Endothelial cell of umbilical vein (primary cell): ENCODE data around the gene RIMBP2. TPM values are rescaled to one million over a fixed set of nuclear protein-coding genes. Genes with fewer than 3 reads are reported as not detected.

Source experiments
- BruUV-seq: library from RNA; stranded (reverse); fragments of 400-500 nt; replicated peaks from 2 replicates; lab custom pipeline; 2021; lab: Mats Ljungman, UMichigan
- CTCF ChIA-PET: fragments of 300-600, 350-600 bp; sonication (Branson Sonifier 250); formaldehyde crosslinking; loops from one replicate; lab custom pipeline; 2021; ENCODE audit warnings: antibody characterized with exemption, inconsistent platforms; lab: Charles Lee
- POLR2A ChIA-PET: fragments of 300-600, 350-600 bp; sonication (Branson Sonifier 250); formaldehyde crosslinking; loops from one replicate; lab custom pipeline; 2021; ENCODE audit warnings: antibody characterized with exemption, inconsistent platforms; lab: Charles Lee
- DNase-seq: peaks from one replicate; pipeline ENCODE4 v3.0.0-alpha.2; 2011; ENCODE audit warnings: low read depth, low spot score
- FAIRE-seq: peaks from 2 replicates; lab custom pipeline; 2011; peaks lifted over from hg19 to GRCh38; lab: Jason Lieb, UNC
- H2AFZ ChIP-seq: 2 replicates; pipeline ENCODE4 v1.6.0; 2012; ENCODE audit warnings: low read depth, low read length, control low read depth, inconsistent platforms
- H3K27ac ChIP-seq: 2 replicates; pipeline ENCODE4 v1.5.1; 2011; ENCODE audit warnings: low read depth, mild to moderate bottlenecking, control low read depth, low read length, moderate library complexity; ENCODE audit not compliant: insufficient read depth
- H3K27me3 ChIP-seq, 2 experiments: 2 replicates each; pipeline versions ENCODE4 v1.6.0 to v1.6.1; 2011; ENCODE audit warnings: low read length in 2 of 2, mixed read lengths in 1 of 2; ENCODE audit not compliant: control insufficient read depth in 2 of 2, insufficient read depth in 2 of 2
- H3K36me3 ChIP-seq, 2 experiments: 2 replicates in 1 of 2; 3 replicates in 1 of 2; pipeline ENCODE4 v1.5.1; 2011; ENCODE audit warnings: low read length in 2 of 2, mild to moderate bottlenecking in 1 of 2, moderate library complexity in 1 of 2; ENCODE audit not compliant: control insufficient read depth in 2 of 2, insufficient read depth in 2 of 2; ENCODE audit errors: extremely low read depth in 1 of 2
- H3K4me1 ChIP-seq: 3 replicates; pipeline ENCODE4 v1.5.1; 2011; ENCODE audit warnings: mild to moderate bottlenecking, low read length; ENCODE audit not compliant: control insufficient read depth, insufficient read depth; ENCODE audit errors: extremely low read depth
- H3K4me2 ChIP-seq: 2 replicates; pipeline ENCODE4 v1.6.1; 2011; ENCODE audit warnings: low read length, control low read depth, mixed read lengths; ENCODE audit not compliant: insufficient read depth
- H3K4me3 ChIP-seq, 3 experiments: fragments of 200-600 bp in 1 of 3; sonication (generic), shearing (Covaris generic) in 1 of 3; replicated peaks in 1 of 3; 2 replicates each; pipeline ENCODE4 v1.5.1; 2011 to 2016; ENCODE audit warnings: control low read depth in 3 of 3, low read length in 3 of 3, mild to moderate bottlenecking in 2 of 3, inconsistent platforms in 1 of 3, low read depth in 1 of 3, moderate library complexity in 1 of 3; ENCODE audit not compliant: insufficient read depth in 1 of 3
- H3K79me2 ChIP-seq: 2 replicates; pipeline ENCODE4 v1.6.0; 2012; ENCODE audit warnings: low read length, inconsistent platforms; ENCODE audit not compliant: control insufficient read depth, insufficient read depth
- H3K9ac ChIP-seq: replicated peaks from 2 replicates; pipeline ENCODE3; 2011; ENCODE audit warnings: low read length, control low read depth; ENCODE audit not compliant: insufficient read depth; ENCODE audit errors: extremely low read depth
- H3K9me1 ChIP-seq: replicated peaks from 3 replicates; pipeline ENCODE4 v1.6.0; 2011; ENCODE audit warnings: mild to moderate bottlenecking, low read length; ENCODE audit not compliant: control insufficient read depth, insufficient read depth; ENCODE audit errors: extremely low read depth
- H3K9me3 ChIP-seq: replicated peaks from 2 replicates; pipeline ENCODE4 v1.5.1; 2012; ENCODE audit warnings: low read length, inconsistent platforms; ENCODE audit not compliant: control insufficient read depth, insufficient read depth
- H4K20me1 ChIP-seq: replicated peaks from 2 replicates; pipeline ENCODE3; 2011; ENCODE audit warnings: mild to moderate bottlenecking, low read length; ENCODE audit not compliant: control insufficient read depth, insufficient read depth; ENCODE audit errors: extremely low read depth
- CTCF ChIP-seq, 2 donors: IDR thresholded peaks; 1 replicate in 1 of 2; 2 replicates in 1 of 2; pipeline ENCODE4 v1.5.1; 2011; ENCODE audit warnings: low read length in 2 of 2, mild to moderate bottlenecking in 2 of 2, moderate library complexity in 2 of 2, control low read depth in 1 of 2, inconsistent platforms in 1 of 2, low read depth in 1 of 2; ENCODE audit not compliant: insufficient read depth in 1 of 2; ENCODE audit errors: extremely low read depth in 1 of 2
- EZH2 ChIP-seq: IDR thresholded peaks from 2 replicates; pipeline ENCODE4 v1.6.1; 2012; ENCODE audit warnings: borderline replicate concordance, low read depth, mild to moderate bottlenecking, moderate library complexity, low read length, inconsistent platforms; ENCODE audit not compliant: severe bottlenecking
- FOS ChIP-seq: IDR thresholded peaks from 2 replicates; pipeline ENCODE4 v1.6.1; 2011; ENCODE audit warnings: mild to moderate bottlenecking, low read length, moderate library complexity, borderline replicate concordance; ENCODE audit not compliant: insufficient read depth
- GATA2 ChIP-seq: IDR thresholded peaks from 2 replicates; pipeline ENCODE4 v1.7.0; 2011; ENCODE audit warnings: low read depth, mild to moderate bottlenecking, moderate library complexity, mixed read lengths, low read length; ENCODE audit not compliant: insufficient read length, insufficient read depth
- JUN ChIP-seq: IDR thresholded peaks from 2 replicates; pipeline ENCODE4 v1.6.1; 2011; ENCODE audit warnings: borderline replicate concordance, low read depth; ENCODE audit not compliant: insufficient read length, insufficient read depth
- MAX ChIP-seq: IDR thresholded peaks from 2 replicates; pipeline ENCODE4 v1.6.1; 2011; ENCODE audit not compliant: insufficient read depth, insufficient read length
- MYC ChIP-seq: IDR thresholded peaks from one replicate; pipeline ENCODE4 v1.6.1; 2011; ENCODE audit warnings: mild to moderate bottlenecking, low read depth, low read length
- POLR2A ChIP-seq: IDR thresholded peaks from 2 replicates; pipeline ENCODE4 v1.6.1; 2012; ENCODE audit warnings: low read depth, mild to moderate bottlenecking, control low read depth, low read length
- POLR2AphosphoS5 ChIP-seq: IDR thresholded peaks from 2 replicates; pipeline ENCODE4 v1.6.1; 2012; ENCODE audit warnings: low read depth, mild to moderate bottlenecking, control low read depth, low read length, moderate library complexity; ENCODE audit not compliant: insufficient read depth
- dilution Hi-C: fragments of 300-500 bp; cut with MboI; formaldehyde crosslinking; loops from one replicate; pipeline ENCODE4 v1.15.0; 2019; ENCODE audit warnings: low sequenced_read_pairs; ENCODE audit not compliant: extremely low pct_ligation_motif_present
- intact Hi-C: fragments of 100-400 bp; cut with micrococcal nuclease; formaldehyde crosslinking; loops from one replicate; pipeline ENCODE4 v1.10.0; 2022
- polyA plus RNA-seq, 4 experiments: library from polyadenylated mRNA; depleted of rRNA in 3 of 4; stranded (reverse) in 3 of 4; unstranded in 1 of 4; fragments of >200 nt; gene quantifications; 2 replicates each; pipeline versions ENCODE4 v1.2.1 to v1.2.3, GENCODE V29; 2011 to 2012; ENCODE audit warnings: missing spikeins in 1 of 4
- total RNA-seq: library from RNA; stranded (reverse); gene quantifications from 2 replicates; pipeline ENCODE4 v1.2.3, GENCODE V29; 2021

Gene RIMBP2
- total and polyA plus RNA-seq, 2 donors (not counting 3 experiments of a cell fraction or from before 2014, with no cell fraction given): 0.04 TPM; not detected in 1

GRCh38 chr12:130480231-130480630 is 235.9 kb downstream of the RIMBP2 start:
- no TSS peak for BruUV-seq
- Histone ChIP-seq H3K36me3 (no peaks in the 10 kb centered on the region), H2AFZ (no peak overlapping the region), H3K27me3 (no peaks in the 10 kb centered on the region), H3K9me3 (peaks cover 7% of the 10 kb centered on the region), H3K4me3 (no peak overlapping the region), H3K9ac (no peak overlapping the region), H3K4me1 (no peaks in the 10 kb centered on the region), H3K9me1 (no peaks in the 10 kb centered on the region), H3K4me2 (no peak overlapping the region), H3K27ac (no peak overlapping the region), H3K79me2 (no peaks in the 10 kb centered on the region), H4K20me1 (no peaks in the 10 kb centered on the region)
- no peak for FAIRE-seq
- no peak for DNase-seq
- dilution Hi-C loops: no loop called here
- TF ChIP-seq CTCF (IDR thresholded peaks at IDR 0.05; ENCODE audit: extremely low read depth in 1 of 2, insufficient read depth in 1 of 2, low read depth in 1 of 2, low read length in 2 of 2): no peak
- TF ChIP-seq GATA2: no peak
- TF ChIP-seq FOS: no peak
- TF ChIP-seq MYC: no peak
- no peak for TF ChIP-seq EZH2
- TF ChIP-seq POLR2AphosphoS5: no peak
- no peak for TF ChIP-seq MAX
- TF ChIP-seq JUN: no peak
- no peak for TF ChIP-seq POLR2A
- ChIA-PET POLR2A (no interaction called here), CTCF (no interaction called here)
- intact Hi-C loops: no loop called here
